Stimulated activated CD8-positive, alpha-beta memory T cell treated with anti-CD3 and anti-CD28 coated beads, Interleukin-4, amount 100 ng/mL, for 48 hours (primary cell): ENCODE measurements around the gene TYMP.

Source experiments
- DNase-seq: peaks from one replicate; pipeline ENCODE4 v3.0.0-alpha.2; 2020

TYMP gene

DNA sequence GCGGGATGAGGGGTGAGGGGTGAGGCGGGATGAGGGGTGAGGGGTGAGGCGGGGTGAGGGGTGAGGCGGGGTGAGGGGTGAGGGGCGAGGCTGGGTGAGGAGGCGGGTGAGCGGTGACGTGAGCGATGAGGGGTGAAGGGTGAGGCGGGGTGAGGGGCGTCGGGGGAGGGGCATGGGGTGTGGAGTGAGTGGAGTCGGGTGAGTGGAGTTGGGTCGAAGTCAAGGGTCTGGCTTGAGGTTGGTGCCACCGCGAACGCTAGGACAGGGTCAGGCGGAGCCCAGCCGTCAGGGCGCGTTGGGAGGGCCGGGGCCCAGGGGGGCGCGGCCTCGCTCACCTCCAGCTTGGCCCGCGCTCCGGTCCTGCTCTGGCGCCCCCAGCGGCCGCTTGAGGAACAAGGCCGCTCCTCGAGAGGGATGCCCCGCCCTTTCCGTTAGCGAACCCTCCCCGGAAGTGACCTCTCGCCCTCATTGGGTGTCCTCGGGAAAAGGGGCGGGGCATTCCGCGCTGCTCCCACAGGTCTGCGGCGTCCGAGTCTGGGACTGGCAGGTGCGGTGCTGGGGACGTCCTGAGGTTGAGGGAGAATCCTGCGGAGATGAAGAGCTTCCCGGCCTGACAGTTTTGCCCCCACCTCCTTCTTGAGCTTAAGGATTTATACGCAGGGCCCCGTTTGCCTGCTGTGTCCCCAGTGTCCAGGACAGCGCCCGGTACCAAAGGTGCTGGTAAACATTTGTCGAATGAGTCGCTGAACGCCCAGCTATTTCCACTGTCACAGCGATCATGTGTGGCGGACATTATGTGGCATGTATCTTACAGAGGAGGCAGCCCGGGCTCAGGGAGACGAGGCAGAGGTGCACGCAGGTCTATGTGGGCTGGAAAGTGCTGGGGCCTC, 33.0 kb upstream of the TYMP start, which contains the start of gene SYCE3:
SYCE3 (minus strand) TSS at position 397 of the 890 bp plus-strand sequence. CDS start 6,514 bp downstream, outside the sequence.
- peak; percentile 99 for DNase-seq

DNA sequence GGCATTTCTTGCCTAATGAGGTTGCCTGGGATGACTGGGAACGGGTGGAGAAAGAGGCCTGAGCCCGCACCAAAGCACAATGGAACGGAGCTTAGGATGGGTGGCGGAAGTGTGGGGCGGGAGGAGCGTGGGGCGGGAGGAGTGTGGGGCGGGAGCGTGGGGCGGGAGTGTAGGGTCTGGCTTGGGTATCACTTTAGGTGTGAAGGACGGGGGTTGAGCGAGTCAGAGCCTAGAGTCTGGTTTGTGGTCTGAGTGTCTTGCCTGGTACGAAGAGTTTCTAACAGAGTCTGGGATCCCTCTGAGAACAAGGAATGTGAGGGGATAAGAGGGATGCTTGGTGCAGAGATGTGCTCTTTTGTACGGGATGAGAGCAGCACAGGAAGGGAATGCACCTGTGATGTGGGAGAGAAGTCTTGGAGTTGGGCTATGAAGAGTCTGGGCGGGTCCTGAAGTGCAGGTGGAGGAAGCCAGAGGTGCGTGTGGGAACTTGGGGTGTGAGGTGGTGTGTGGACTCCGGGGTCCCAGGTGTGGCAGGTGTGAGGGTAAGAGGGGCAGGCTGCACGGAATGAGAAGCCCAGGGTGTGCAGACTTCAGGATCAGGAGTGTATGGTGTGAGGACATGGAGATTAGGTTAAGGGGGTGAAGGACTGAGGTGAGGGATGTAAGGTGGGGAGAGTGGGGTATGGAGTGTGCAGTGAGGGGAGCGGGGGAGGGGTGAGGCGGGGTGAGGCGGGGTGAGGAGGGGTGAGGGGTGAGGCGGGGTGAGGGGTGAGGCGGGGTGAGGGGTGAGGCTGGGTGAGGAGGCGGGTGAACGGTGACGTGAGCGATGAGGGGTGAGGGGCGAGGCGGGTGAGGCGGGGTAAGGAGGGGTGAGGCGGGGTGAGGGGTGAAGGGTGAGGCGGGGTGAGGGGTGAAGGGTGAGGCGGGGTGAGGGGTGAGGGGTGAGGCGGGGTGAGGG, 31.9 kb upstream of the TYMP start:
- DNase-seq = no peak

DNA sequence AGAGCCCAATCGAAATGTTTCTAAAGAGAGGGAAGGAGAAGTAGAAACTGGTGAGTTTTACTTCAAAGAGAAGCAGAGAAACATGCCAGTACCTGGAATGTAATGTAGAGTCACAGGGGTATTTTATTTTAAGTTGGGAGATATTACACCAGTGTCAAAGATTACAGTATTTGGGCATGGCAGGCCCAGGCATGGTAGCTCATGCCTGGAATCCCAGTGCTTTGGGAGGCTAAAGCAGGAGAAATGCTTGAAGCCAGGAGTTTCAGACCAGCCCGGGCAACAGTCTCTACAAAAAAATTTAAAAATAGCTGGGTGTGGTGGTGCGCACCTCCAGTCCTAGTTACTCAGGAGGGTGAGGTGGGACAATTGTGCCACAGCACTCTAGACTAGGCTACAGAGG, 30.2 kb upstream of the TYMP start:
- no peak for DNase-seq

DNA sequence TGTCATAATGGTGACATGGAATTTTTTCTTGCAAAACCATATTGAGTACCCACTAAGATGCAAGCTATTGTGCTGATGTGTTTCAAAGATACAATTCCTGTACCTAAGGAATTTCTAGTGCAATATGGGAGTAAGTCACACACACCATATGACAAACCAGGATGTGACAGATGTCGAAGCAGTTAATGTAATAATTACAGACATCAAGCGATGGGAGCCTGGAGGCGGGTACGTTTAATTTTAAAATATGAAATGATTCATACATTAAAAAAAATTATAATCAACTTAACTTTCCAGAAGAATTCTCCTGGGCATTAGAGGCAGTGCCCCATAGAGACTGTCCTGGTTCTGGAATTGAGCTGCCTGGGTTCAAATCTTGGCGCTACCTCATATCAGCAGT, 26.9 kb upstream of the TYMP start:
- DNase-seq = no peak

DNA sequence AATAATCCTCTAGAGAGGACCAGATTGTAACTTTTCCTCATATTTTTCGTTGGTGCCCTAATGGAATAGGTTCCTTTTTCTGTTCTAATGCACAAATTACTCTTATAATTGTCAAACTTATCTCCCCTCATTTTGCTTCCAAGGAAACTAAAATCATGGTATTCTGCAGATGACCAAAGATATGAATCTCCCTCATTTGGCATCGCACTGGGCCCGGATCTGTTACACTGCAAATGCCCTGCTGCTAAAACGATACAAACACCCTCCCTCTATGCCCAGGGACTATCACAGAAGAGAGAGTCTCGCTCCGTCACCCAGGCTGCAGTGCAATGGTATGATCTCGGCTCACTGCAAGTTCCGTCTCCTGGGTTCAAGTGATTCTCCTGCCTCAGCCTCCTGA, 23.5 kb upstream of the TYMP start:
- no peak for DNase-seq

DNA sequence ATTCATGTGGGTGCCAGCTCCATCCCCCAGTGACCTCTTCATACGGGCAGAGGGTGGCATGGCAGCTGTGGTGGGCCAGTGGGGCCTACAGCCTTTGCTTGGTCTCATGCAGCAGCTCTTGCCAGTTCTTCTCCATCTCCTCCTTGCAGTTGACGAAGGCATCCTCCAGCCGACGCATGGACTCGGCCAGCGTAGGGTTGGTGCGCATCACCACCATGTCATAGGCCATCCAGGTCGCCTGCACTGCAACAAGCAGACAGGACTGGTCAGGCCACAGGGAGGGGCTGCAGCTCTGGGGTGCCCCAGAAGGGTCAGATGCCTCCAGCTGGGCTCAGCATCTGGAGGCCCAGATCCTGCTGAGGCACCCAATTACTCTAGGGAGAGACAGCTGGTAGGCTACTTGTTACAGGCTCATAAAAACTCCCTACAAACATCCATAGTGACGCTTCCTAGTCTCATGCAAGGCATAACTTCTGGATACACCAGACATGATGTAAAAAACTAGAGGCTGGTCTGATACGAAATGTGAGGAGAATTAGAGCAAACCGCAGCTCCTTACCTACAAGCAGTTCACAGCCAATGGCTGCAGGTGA, 21.4 kb upstream of the TYMP start:
- no peak for DNase-seq

DNA sequence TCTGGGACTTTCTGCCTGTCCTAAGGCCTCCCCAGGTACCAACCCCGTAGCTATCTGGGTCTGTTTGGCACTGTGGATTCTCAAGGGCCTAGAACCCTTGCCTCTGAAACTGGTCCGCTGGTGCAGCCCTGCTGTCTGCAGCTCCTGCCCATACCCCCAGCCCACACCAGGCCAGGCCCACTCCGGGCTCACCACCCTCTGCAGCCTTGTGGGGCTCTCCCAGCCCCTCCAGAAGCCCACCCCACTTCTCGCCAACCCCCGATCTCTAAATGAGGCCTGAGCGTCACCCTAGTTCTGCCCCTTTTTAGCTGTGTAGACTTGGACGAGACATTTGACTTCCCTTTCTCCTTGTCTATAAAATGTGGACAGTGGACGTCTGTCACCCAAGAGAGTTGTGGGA, 20.6 kb upstream of the TYMP start:
- DNase-seq = no peak

DNA sequence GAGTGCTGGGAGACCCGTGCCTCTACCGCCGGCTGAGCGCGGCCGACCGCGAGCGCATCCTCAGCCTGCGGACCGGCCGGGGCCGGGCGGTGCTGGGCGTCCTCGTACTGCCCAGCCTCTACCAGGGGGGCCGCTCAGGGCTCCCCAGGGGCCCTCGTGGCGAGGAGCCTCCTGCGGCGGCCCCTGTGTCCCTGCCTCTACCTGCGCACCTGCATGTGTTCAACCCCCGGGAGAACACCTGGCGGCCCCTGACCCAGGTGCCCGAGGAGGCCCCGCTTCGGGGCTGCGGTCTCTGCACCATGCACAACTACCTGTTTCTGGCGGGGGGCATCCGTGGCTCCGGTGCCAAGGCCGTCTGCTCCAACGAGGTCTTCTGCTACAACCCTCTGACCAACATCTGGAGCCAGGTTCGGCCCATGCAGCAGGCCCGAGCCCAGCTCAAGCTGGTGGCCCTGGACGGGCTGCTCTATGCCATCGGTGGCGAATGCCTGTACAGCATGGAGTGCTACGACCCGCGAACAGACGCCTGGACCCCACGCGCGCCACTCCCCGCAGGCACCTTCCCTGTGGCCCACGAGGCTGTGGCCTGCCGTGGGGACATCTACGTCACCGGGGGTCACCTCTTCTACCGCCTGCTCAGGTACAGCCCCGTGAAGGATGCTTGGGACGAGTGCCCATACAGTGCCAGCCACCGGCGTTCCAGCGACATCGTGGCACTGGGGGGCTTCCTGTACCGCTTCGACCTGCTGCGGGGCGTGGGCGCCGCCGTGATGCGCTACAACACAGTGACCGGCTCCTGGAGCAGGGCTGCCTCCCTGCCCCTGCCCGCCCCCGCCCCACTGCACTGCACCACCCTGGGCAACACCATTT, 19.3 kb upstream of the TYMP start:
- DNase-seq = no peak

DNA sequence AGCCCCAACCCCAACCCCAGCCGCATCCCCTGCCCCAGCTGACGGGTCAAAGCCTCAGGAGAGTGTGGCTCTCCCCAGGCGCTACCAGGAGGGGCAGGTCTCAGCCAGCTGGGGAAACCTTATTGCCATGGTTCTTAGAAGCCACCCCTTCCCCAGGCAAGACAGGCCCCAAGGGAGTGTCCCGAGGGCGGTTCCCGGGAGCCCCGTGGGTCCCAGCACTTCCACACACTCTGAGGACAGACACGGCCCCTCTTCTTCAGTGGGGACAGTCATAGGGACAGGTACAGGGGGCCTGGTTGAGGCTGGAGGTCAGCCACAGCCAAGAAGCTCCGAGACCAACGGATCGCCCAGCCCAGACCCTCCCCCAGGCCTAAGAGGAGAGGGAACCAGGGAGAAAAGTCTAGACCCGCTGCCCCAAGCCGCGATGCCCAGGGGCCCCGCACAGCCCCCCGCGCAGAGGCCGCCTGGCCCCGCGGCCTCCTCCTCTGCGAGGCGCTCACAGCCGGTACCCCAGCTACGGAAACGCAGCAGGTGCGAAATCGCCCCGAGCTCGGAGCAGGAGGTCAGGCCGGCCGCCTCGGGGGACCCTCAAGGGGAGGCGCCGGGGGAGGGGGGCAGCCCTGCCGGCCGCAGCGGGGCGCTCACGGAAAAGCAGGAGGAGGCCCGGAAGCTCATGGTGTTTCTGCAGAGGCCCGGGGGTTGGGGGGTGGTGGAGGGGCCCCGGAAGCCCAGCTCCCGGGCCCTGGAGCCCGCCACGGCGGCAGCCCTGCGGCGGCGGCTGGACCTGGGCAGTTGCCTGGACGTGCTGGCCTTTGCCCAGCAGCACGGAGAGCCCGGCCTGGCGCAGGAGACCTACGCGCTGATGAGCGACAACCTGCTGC, 18.5 kb upstream of the TYMP start:
- DNase-seq = peak; percentile 71

DNA sequence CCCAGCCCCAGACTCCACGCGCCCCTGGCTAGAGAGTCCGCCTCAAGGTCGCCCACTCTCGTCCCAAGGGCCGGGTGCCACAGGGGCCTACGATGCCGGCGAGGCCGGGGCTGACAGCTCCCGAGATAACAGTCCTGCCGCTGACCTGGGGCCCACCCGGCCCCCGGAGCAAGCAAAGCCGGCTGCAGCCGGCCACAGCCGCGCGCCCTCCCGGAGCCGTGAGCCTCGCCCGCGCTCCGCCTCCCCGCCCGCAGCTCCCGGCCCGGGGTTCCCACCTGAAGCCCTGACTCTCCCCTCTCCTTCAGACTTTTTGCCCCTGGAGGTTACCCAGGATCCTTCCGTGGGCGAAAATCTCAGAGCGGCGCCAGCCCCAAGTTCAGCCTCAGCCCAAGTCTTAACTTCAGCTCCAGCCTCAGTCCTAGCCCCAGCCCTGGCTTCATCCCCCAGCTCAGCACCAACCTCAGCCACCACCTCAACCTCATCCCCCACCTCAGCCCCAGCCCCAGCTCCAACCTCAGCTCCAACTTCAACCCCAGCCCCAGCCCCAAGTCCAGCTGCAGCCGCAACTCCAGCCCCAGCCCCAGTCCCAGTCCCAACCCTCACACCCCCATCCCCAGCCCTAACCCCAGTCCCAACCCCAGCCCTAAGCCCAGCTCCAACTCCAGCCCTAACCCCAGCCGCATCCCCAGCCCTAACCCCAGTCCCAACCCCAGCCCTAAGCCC, 17.6 kb upstream of the TYMP start:
- DNase-seq = no peak

DNA sequence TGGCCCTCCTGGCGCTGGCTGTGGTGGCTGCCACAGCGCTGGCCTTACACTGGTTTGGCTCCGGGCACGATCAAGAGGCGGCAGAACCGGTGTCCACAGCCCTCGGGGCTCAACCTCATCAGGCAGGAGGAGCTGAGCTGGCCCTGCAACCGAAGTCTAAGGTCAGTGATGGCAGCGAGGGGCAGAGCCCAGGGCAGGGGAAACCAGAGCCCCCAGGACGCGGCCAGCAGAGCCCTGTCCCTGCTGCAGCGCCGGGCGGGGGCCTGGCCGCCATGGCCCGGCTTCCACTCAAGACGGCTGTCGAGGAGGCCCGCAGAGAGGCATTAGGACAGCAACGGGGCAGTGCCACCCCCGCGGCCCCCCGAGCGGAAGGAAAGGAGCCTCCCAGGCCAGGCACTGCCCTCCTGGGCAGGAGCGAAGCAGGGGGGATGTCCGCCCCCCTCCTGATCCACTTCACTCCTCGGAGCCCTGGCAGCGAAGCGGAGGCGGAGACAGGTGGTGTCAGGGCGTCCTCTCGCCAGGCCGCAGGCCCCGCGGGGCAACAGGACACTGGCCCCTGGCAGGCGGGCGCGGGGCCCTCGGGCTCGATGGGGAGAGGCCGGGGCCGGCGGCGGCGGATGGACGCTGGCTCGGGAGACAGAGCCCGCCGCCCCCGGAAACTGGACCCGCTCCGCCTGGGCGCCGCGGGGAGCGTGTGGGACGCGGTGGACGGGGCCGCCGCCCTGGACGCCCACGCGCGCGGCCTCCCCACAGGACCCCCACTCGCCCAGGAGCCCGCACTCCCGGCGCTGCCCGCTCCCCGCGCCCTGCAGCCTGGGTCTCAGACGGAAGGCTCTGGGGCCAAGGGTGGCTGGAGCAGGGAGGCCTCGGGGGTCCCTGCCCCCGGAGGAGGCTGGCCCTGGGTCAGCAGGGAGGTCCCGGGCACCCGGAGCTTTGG, 16.8 kb upstream of the TYMP start:
- DNase-seq = no peak

DNA sequence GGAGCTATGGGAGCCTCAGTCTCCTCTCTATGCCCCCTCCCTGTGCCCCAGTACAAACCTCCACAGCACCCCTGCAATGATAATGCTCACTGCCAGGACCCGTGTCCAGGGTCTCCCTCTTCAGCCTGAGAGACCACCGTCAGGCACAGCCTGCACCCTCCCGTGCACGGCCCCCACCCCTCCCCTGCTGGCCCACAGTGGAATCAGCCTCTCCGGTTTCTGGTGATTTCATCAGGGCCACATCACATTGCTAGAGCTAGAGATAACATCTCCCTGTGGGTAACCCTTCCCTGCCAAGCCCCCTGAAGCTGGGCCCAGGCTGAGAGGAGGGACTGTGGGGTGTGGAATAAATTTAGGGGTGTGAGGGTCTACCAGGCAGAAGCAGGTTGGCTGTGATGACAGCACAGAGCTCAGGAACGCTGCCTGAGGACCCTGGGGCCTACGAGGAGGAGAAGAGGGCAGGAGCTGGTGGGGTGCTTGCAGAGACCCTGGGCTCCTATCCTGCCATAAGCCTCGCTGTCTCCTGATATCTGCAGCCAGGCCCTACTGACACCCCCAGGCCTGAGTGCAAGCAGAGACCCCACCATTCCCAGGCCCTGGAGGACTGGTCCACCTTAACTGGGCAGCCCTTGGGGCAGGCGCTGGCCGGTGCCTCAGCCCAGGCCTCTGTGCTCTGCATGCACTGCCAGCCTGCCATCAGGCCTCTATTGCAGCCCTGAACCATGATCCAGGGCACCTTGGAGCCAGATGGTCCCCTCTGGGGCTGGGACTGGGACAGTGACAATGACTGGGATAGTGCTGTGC, 15.9 kb upstream of the TYMP start, which contains the start of gene KLHDC7B:
KLHDC7B (plus strand) TSS at position 378 of the 804 bp plus-strand sequence; CDS start at position 723, 345 bp downstream.
- DNase-seq = peak; percentile 71

DNA sequence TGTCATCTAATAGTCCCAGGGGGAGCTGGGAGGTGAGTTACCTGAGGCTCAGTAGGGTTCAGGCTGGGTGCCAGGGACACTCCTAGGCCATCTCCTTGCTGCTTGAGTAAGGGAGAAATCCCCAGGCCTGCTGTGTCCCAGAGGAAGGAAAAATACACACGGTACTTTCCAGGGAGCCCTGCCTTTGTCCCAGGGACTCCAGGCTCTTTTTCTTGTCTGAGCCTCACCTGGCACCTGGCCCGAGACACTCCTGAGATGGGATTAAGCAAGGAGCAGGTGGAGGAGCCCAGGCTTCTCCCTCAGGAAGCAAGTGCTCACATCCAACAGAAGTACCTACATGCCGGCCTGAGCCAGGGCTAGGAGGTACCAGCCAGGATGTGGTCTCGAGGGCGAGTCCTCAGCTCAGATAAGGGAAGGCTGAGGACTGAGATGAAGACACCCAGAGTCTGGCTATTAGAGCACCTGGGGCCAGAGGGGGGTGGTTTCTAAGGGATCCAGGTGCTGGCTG, 15.0 kb upstream of the TYMP start:
- peak; percentile 54 for DNase-seq

DNA sequence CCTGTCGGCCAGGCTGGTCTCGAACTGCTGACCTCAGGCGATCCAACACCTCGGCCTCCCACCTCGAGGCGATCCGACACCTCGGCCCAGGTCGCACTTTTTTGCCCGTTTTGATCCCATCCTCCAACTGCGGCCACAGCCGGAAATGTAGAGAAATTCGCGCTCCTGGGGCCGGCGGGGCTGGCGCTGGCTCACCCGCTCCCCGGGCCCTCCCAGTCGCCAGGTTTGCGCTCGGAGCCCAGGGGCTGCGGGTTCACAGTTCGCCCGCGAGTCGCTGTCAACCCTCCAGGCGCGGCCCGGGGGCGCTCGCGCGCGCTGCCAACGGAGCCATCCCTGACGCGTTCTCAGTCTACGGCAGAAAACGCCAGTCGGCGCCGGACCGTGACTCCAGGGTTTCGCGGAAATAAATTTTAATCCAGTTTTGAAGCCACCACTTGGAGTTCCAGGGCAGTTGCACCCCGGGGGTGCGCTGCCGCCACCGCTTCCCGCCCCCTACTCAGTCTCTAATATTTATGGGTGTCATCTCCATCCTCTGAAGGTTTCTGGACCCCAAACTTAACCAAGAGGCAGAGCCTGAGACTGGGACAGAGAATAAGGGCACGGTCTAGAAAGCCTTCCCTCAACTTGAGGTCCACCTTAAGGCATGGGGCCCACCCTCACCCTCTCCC, 14.4 kb upstream of the TYMP start:
- peak; percentile 92 for DNase-seq

DNA sequence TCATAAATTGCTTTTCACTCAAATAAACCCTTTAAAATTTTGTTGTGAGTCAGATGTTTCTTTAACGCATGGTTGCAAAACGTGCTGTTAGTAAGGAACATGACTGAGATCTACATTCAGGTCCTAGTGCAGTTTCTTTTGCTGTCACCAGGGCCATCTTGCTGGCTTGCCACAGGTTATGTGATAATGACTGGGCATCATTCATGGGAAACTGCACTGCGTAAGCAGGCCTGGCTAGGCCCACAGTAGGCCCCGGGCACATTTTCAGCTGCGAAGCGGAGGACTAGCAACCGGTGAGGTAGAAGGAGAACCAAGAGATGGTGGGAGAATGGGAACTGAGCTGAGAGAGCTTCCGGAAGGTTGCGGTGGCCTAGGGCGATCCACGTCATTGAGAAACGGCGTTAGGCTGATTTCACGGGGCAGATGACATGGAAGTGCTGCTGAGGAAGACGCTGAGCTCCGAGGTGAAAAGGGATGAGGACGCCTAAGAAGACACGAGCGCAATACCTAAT, 12.7 kb upstream of the TYMP start:
- peak; percentile 74 for DNase-seq

DNA sequence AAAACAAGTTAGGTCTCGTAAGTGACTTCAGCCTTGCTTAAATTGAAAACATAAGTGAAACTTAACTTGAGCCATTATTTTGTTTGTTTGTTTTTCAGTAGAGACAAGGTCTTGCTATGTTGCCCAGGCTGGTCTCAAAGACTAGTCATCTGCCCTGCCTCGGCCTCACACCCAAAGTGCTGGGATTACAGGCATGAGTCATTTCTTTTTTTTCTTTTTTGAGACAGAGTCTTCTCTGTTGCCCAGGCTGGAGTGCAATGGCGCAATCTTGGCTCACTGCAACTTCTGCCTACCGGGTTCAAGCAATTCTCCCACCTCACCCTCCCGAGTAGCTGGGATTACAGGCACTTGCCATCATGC, 11.8 kb upstream of the TYMP start:
- DNase-seq = peak; percentile 64

DNA sequence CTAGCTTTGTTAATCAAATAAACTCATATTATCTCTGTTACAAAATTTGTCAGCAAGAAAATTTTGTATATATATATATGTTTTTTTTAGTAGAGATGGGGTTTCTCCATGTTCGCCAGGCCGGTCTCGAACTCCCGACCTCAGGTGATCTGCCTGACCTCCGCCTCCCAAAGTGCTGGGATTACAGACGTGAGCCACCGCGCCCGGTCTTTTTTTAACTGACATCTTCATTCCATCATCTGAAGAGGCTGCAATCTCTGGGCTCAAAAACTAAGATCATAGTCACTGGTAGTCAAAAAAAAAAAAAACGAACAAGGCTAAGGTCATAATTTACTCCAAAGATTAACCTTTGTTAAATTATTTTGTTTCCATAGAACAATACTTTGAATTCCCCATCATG, 10.6 kb upstream of the TYMP start:
- no peak for DNase-seq
